NCI-H187 treated with DMSO at 0.1 percent for 48 hours (cell line): Measurements from ENCODE around the gene ZNF750.

Source experiments
- DNase-seq: peaks from one replicate; lab custom pipeline; 2025; lab: John Stamatoyannopoulos, UW

The ZNF750 gene

GRCh38 chr17:82812058-82812457 lies 27.8 kb downstream of the ZNF750 start:
- DNase-seq = no peak

- no peak for DNase-seq
These were observed 29.0 kb downstream of the ZNF750 start for GRCh38 chr17:82810644-82811430.

GRCh38 chr17:82808921-82809905 lies 30.6 kb downstream of the ZNF750 start:
- DNase-seq = no peak

GRCh38 chr17:82808006-82808405 lies 31.8 kb downstream of the ZNF750 start:
- no peak for DNase-seq

- DNase-seq = no peak
These were observed 32.3 kb downstream of the ZNF750 start for GRCh38 chr17:82807562-82807961.

GRCh38 chr17:82807101-82807500 lies 32.7 kb downstream of the ZNF750 start:
- DNase-seq = no peak

GRCh38 chr17:82806645-82807044 lies 33.2 kb downstream of the ZNF750 start:
- no peak for DNase-seq

- no peak for DNase-seq
These were observed 34.0 kb downstream of the ZNF750 start for GRCh38 chr17:82805823-82806222.

- DNase-seq = no peak
These were observed 34.6 kb downstream of the ZNF750 start for GRCh38 chr17:82805254-82805653.

GRCh38 chr17:82804442-82805191 lies 35.2 kb downstream of the ZNF750 start:
- DNase-seq = no peak

GRCh38 chr17:82803606-82804005 lies 36.2 kb downstream of the ZNF750 start:
- DNase-seq = no peak

- no peak for DNase-seq
These were observed 36.6 kb downstream of the ZNF750 start for GRCh38 chr17:82803185-82803584.

GRCh38 chr17:82802075-82802780 lies 37.6 kb downstream of the ZNF750 start:
- DNase-seq = no peak

GRCh38 chr17:82801377-82801970 lies 38.3 kb downstream of the ZNF750 start:
- DNase-seq = no peak

- no peak for DNase-seq
These were observed 38.9 kb downstream of the ZNF750 start for GRCh38 chr17:82800885-82801284.

GRCh38 chr17:82799591-82799990 lies 40.2 kb downstream of the ZNF750 start:
- no peak for DNase-seq

GRCh38 chr17:82798752-82799151 lies 41.1 kb downstream of the ZNF750 start:
- no peak for DNase-seq

GRCh38 chr17:82797061-82797460 lies 42.8 kb downstream of the ZNF750 start:
- DNase-seq = no peak

- peak; percentile 66 for DNase-seq
These were observed 44.2 kb downstream of the ZNF750 start for GRCh38 chr17:82795615-82796014.

- DNase-seq = no peak
These were observed 44.9 kb downstream of the ZNF750 start for GRCh38 chr17:82794781-82795482.
